Activated naive CD4-positive, alpha-beta T cell treated with anti-CD3 and anti-CD28 coated beads for 36 hours (primary cell): ENCODE results near the gene CTXN3. TPM values are rescaled to one million over a fixed set of nuclear protein-coding genes. Genes with fewer than 3 reads are reported as not detected.
"Not testable (repeated sequence)": the region's sequence is repeated elsewhere in the genome, so short reads cannot be mapped to it uniquely, and the experiment has no call there.

Source experiments
- CTCF ChIA-PET: fragments of 350-600 bp; sonication (Branson Sonifier 250); formaldehyde crosslinking; loops from one replicate; lab custom pipeline; 2021; ENCODE audit warnings: antibody characterized with exemption; lab: Charles Lee
- DNase-seq: peaks from one replicate; pipeline ENCODE4 v3.0.0-alpha.2; 2020
- H3K27ac Mint-ChIP-seq: one replicate; pipeline ENCODE4 v1.8.0; 2021; ENCODE audit warnings: mild to moderate bottlenecking, mixed read lengths
- H3K27me3 Mint-ChIP-seq: one replicate; pipeline ENCODE4 v1.8.0; 2021; ENCODE audit warnings: low read depth, mixed read lengths
- H3K36me3 Mint-ChIP-seq: one replicate; pipeline ENCODE4 v1.8.0; 2021; ENCODE audit warnings: low read depth, mixed read lengths
- H3K4me1 Mint-ChIP-seq: one replicate; pipeline ENCODE4 v1.8.0; 2021; ENCODE audit warnings: low read depth, mixed read lengths
- H3K4me3 Mint-ChIP-seq: one replicate; pipeline ENCODE4 v1.8.0; 2021; ENCODE audit warnings: mild to moderate bottlenecking, moderate library complexity, mixed read lengths
- H3K9me3 Mint-ChIP-seq: one replicate; pipeline ENCODE4 v1.8.0; 2021; ENCODE audit warnings: mixed read lengths
- intact Hi-C: fragments of 100-400 bp; cut with micrococcal nuclease; formaldehyde crosslinking; loops from one replicate; pipeline ENCODE4 v1.15.1; 2023
- total RNA-seq, 2 experiments: library from RNA; stranded (reverse); gene quantifications; one replicate each; pipeline ENCODE4 v1.2.3, GENCODE V29; 2021

CTXN3 gene
- total RNA-seq, 2 experiments from 2014 or later: not detected

GRCh38 chr5:127660047-127660733 lies 11.3 kb downstream of the CTXN3 start:
- Mint-ChIP-seq H3K4me1 (no peaks in the 10 kb centered on the region), H3K27me3 (peaks cover 8% of the 10 kb centered on the region), H3K36me3 (no peaks in the 10 kb centered on the region), H3K9me3 (no peaks in the 10 kb centered on the region), H3K4me3 (no peak overlapping the region), H3K27ac (no peak overlapping the region)
- CTCF ChIA-PET: no interaction called here
- no peak for DNase-seq
- intact Hi-C loops: no loop called here

- DNase-seq: no peak
- intact Hi-C loops: no loop called here
- H3K36me3 Mint-ChIP-seq: no peaks in the 10 kb centered on the region
- H3K9me3 Mint-ChIP-seq: no peaks in the 10 kb centered on the region
- H3K4me3 Mint-ChIP-seq: no peak overlapping the region
- no peaks in the 10 kb centered on the region for H3K4me1 Mint-ChIP-seq
- CTCF ChIA-PET: no interaction called here
- H3K27me3 Mint-ChIP-seq: no peaks in the 10 kb centered on the region
- no peak overlapping the region for H3K27ac Mint-ChIP-seq
These were observed 15.2 kb downstream of the CTXN3 start for GRCh38 chr5:127664093-127664492.

GRCh38 chr5:127665641-127666040 lies 16.8 kb downstream of the CTXN3 start:
- Mint-ChIP-seq H3K4me1 (no peaks in the 10 kb centered on the region), H3K36me3 (no peaks in the 10 kb centered on the region), H3K9me3 (no peaks in the 10 kb centered on the region), H3K27ac (no peak overlapping the region), H3K27me3 (no peaks in the 10 kb centered on the region), H3K4me3 (no peak overlapping the region)
- CTCF ChIA-PET: no interaction called here
- no peak for DNase-seq
- intact Hi-C loops: no loop called here

- intact Hi-C loops: no loop called here
- CTCF ChIA-PET: no interaction called here
- no peak overlapping the region for H3K27ac Mint-ChIP-seq
- H3K9me3 Mint-ChIP-seq: no peaks in the 10 kb centered on the region
- no peak overlapping the region for H3K4me3 Mint-ChIP-seq
- no peak for DNase-seq
- H3K27me3 Mint-ChIP-seq: no peaks in the 10 kb centered on the region
- H3K36me3 Mint-ChIP-seq: no peaks in the 10 kb centered on the region
- no peaks in the 10 kb centered on the region for H3K4me1 Mint-ChIP-seq
These were observed 17.3 kb downstream of the CTXN3 start for GRCh38 chr5:127666043-127666716.

- no peak for DNase-seq
- Mint-ChIP-seq H3K4me3 (no peak overlapping the region), H3K4me1 (no peaks in the 10 kb centered on the region), H3K9me3 (no peaks in the 10 kb centered on the region), H3K36me3 (no peaks in the 10 kb centered on the region), H3K27me3 (no peaks in the 10 kb centered on the region), H3K27ac (no peak overlapping the region)
- intact Hi-C loops: no loop called here
- CTCF ChIA-PET: no interaction called here
These were observed 19.0 kb downstream of the CTXN3 start for GRCh38 chr5:127667926-127668325.

GRCh38 chr5:127671218-127671617 lies 22.3 kb downstream of the CTXN3 start:
- H3K27me3 Mint-ChIP-seq: no peaks in the 10 kb centered on the region
- DNase-seq: no peak
- intact Hi-C loops: no loop called here
- no peak overlapping the region for H3K27ac Mint-ChIP-seq
- no peaks in the 10 kb centered on the region for H3K9me3 Mint-ChIP-seq
- H3K4me1 Mint-ChIP-seq: no peaks in the 10 kb centered on the region
- no peak overlapping the region for H3K4me3 Mint-ChIP-seq
- CTCF ChIA-PET: no interaction called here
- no peaks in the 10 kb centered on the region for H3K36me3 Mint-ChIP-seq

GRCh38 chr5:127673117-127673800 lies 24.4 kb downstream of the CTXN3 start:
- intact Hi-C loops: no loop called here
- Mint-ChIP-seq H3K27me3 (no peaks in the 10 kb centered on the region), H3K4me1 (no peaks in the 10 kb centered on the region), H3K9me3 (no peaks in the 10 kb centered on the region), H3K36me3 (no peaks in the 10 kb centered on the region), H3K4me3 (no peak overlapping the region), H3K27ac (no peak overlapping the region)
- CTCF ChIA-PET: no interaction called here
- DNase-seq: no peak

GRCh38 chr5:127676951-127677350 lies 28.1 kb downstream of the CTXN3 start:
- DNase-seq, H3K27me3 Mint-ChIP-seq, H3K4me1 Mint-ChIP-seq, H3K36me3 Mint-ChIP-seq, intact Hi-C loops, H3K27ac Mint-ChIP-seq, H3K4me3 Mint-ChIP-seq, CTCF ChIA-PET, H3K9me3 Mint-ChIP-seq: not testable (repeated sequence)

GRCh38 chr5:127679691-127680330 lies 30.9 kb downstream of the CTXN3 start:
- H3K36me3 Mint-ChIP-seq, DNase-seq, H3K4me1 Mint-ChIP-seq, H3K4me3 Mint-ChIP-seq, intact Hi-C loops, H3K9me3 Mint-ChIP-seq, CTCF ChIA-PET, H3K27me3 Mint-ChIP-seq, H3K27ac Mint-ChIP-seq: not testable (repeated sequence)

- Mint-ChIP-seq H3K27me3 (no peaks in the 10 kb centered on the region), H3K9me3 (no peaks in the 10 kb centered on the region), H3K4me3 (no peak overlapping the region), H3K36me3 (no peaks in the 10 kb centered on the region), H3K27ac (no peak overlapping the region), H3K4me1 (no peaks in the 10 kb centered on the region)
- CTCF ChIA-PET: interaction anchor here (0.7 kb wide), 1 partner anchor 503 kb away, joined by 3 read pairs; no protein-coding TSS in a partner anchor
- intact Hi-C loops: no loop called here
- no peak for DNase-seq
These were observed 31.7 kb downstream of the CTXN3 start for GRCh38 chr5:127680595-127680994.

GRCh38 chr5:127683008-127683407 lies 34.1 kb downstream of the CTXN3 start:
- DNase-seq: no peak
- Mint-ChIP-seq H3K36me3 (no peaks in the 10 kb centered on the region), H3K9me3 (no peaks in the 10 kb centered on the region), H3K4me3 (no peak overlapping the region), H3K27ac (no peak overlapping the region), H3K27me3 (no peaks in the 10 kb centered on the region), H3K4me1 (no peaks in the 10 kb centered on the region)
- intact Hi-C loops: no loop called here
- CTCF ChIA-PET: no interaction called here

- Mint-ChIP-seq H3K27me3 (no peaks in the 10 kb centered on the region), H3K4me3 (no peak overlapping the region), H3K9me3 (no peaks in the 10 kb centered on the region), H3K4me1 (no peaks in the 10 kb centered on the region), H3K27ac (no peak overlapping the region), H3K36me3 (no peaks in the 10 kb centered on the region)
- CTCF ChIA-PET: no interaction called here
- intact Hi-C loops: no loop called here
- no peak for DNase-seq
These were observed 36.0 kb downstream of the CTXN3 start for GRCh38 chr5:127684726-127685467.
